ENCODE measurements around the gene C17orf114.

The C17orf114 gene

GRCh38 chr17:4785311-4786105 is 16.6 kb downstream of the C17orf114 start:
- DNase-seq = no peak

- DNase-seq = no peak
Observed at GRCh38 chr17:4782652-4783051, 19.5 kb downstream of the C17orf114 start.

DNA sequence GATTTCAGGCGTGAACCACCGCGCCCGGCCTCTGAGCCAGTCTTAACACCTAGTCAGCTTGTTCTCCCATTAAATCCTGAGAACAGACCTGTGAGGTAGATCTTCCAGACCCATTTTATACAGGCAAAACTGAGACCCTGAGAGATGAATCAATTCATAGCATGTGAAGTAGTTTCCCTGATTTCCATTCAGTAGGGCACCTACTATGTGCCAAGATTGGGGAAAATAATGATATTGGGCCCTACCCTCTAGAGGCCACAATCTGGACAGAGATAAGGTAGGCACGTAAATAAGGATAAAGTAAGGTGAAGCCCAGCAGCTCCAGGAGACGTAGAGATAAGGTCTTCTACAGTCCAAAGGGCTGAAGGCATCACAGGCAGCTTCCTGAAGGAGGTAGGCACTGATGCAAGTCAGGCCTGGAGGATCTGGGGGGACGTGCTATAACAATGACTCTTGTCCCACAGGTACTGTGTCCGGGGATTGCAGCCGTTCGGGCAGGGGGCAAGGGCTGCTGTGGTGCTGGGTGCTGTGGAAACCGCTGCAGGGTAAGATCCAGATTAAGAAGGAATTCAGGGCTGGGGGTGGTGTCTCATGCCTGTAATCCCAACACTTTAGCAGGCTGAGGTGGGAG is 21.7 kb downstream of the C17orf114 start:
- DNase-seq = no peak

DNA sequence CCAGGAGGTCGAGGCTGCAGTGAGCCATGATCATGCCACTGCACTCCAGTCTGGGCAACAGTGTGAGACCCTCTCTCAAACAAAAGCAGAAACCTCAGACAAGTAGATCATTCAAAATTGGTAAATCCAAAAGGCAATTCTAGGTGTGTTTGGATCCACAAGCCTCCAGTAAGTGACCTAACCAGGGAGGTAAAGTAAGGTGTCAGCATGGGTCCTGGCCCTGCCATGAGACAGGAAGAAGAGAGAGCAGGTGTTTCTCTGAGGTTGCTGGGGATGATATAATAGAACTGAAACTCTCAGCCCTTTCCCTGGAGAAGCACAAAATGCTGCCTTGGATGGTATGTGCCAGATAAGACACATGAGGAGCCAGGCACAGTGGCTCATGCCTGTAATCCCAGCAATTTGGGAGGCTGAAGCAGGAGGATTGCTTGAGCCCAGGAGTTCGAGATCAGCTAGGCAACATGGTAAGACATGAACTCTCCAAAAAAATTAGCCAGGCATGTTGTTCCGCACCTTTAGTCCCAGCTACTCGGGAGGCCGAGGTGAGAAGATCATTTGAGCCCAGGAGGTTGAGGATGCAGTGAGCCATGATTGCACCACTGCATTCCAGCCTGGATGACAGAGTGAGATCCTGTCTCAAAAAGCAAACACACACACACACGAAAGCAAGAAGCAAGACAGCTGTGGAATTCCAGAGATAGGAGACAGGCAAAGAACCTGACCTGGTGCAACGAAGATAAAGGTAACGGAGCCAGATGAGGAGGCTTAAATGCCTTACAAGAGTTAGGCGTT is 24.0 kb downstream of the C17orf114 start:
- DNase-seq = no peak

- peak; percentile 22 for DNase-seq
Observed at GRCh38 chr17:4772235-4772613, 29.9 kb downstream of the C17orf114 start.

DNA sequence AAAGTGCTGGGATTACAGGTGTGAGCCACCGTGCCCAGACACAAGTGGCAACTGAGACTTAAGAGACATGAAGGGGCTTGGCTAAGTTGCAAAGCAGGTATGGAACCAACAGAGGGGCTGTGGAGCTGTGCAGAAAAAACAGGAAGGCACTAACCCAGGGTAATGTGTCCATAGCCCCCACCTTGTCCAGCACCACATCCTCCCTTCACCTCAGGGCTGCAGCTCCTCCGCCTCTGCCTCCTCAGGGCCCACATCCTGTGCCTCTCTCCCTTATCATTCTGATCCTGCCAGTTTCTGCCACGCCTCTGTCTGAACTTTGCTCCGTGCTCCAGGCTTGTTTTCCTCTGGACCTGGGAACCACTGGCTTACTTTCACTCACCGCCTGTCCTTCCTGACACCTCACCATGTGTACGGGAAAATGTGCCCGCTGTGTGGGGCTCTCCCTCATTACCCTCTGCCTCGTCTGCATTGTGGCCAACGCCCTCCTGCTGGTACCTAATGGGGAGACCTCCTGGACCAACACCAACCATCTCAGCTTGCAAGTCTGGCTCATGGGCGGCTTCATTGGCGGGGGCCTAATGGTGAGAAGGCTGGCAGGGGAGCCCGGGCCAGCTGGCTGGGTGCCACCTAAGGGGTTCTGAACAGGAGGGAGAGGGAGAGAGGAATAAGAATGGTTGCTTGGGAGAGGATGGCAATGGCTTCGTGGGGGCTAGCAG is 30.5 kb downstream of the C17orf114 start, which contains the start of gene TM4SF5:
Gene TM4SF5 (plus strand): TSS at position 368 of the 716 bp plus-strand sequence. CDS start 37 bp downstream, at position 405.
- peak; percentile 48 for DNase-seq

DNA sequence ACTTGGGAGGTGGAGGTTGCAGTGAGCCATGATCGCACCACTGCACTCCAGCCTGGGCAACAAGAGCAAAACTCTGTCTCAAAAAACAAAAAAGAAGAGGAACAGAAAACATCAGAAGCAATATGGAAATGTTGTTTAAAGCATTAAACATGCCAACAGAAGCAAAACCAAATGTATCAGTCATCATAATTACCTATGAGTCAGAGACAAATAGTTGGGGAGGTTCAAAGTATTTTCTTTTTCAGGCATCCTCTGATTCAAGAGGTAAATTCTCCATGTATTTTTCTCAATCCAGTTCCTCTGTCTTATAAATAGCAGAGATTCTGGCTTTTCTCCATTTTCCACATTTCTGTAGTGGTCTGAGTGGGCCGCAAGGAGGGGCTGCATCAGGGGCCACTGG is 32.5 kb downstream of the C17orf114 start:
- DNase-seq = no peak

- no peak for DNase-seq
Observed at GRCh38 chr17:4768298-4768697, 33.8 kb downstream of the C17orf114 start.

- no peak for DNase-seq
Observed at GRCh38 chr17:4766723-4767122, 35.4 kb downstream of the C17orf114 start.

DNA sequence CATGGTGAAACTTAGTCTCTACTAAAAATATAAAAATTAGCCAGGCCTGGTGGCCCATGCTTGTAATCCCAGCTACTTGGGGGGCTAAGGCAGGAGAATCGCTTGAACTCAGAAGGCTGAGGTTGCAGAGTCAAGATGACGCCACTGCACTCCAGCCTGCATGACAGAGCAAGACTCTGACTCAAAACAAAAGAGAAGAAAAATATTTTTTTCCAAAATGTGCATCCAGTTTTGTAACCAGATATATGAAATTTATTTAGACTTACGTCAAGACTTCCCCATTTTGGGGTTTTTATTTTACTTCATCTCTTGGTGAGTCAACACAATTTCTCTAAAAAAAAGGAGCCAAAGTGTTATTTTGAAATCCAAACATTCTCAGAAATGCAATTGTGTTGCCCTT is 35.9 kb downstream of the C17orf114 start:
- DNase-seq = no peak

- no peak for DNase-seq
Observed at GRCh38 chr17:4764595-4764994, 37.5 kb downstream of the C17orf114 start.

DNA sequence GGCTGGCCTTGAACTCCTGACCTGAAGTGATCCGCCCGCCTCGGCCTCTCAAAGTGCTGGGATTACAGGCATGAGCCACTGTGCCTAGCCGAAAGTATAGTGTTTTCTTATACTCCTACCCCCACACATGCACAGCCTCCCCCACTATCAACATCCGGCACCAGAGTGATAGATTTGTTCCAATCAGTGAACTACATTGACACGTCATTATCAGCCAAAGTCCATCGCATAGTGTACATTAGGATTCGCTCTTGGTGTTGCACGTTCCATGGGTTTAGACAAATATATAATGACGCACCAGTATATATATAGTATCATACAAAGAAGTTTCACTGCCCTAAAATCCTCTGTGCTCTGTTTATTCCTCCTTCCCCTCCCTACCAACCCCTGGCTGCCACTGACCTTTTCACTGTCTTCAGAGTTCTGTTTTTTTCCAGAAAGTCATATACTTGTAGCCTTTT is 42.3 kb downstream of the C17orf114 start:
- no peak for DNase-seq

DNA sequence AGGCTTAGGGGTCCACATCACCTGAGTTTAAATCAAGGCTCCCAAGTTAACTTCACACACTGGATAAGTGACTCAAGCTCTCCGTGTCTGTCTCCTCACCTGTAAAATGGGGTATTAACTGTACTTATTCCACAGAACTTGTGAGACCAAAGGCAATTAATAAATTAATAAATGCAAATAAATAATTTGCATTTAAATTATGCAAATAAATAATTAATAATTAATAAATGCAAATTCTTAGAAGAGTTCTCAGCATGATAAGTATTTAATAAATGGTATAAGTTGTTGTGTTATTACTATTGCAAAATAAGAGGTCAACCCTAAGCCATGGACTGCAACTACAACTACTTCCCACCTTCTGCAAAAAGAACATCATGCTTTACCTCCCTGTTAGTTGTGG is 48.7 kb downstream of the C17orf114 start:
- no peak for DNase-seq

DNA sequence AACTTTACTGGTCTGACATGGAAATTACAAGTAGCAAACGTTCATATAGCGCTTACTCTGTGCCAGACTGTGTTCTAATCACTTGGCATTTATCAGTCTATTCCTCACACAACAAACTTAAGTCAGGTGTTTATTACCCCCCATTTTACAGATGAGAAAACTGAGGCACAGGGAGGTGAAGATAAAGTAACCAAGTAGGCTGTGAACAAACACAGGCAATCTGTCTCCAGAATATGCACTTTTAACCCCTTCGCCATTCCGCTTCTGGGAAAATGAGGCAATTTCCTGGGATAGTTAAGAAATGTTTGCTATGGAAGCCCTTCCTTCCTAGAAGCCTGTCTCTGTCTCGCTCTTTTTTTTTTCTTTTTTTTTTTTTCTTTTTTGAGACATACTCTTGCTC is 50.2 kb downstream of the C17orf114 start:
- no peak for DNase-seq

Measured in NCI-H1092 treated with DMSO at 0.1 percent for 48 hours (cell line).